HuH-7 (cell line): ENCODE results near the gene MRPL30.
A peak's percentile ranks its signal among the peaks of the same experiment; 100 is the strongest.
"Not testable (repeated sequence)": the region's sequence is repeated elsewhere in the genome, so short reads cannot be mapped to it uniquely, and the experiment has no call there.

Source experiments
- DNase-seq: peaks from one replicate; pipeline ENCODE4 v3.0.0; 2011; ENCODE audit warnings: low spot score

MRPL30 gene

DNA sequence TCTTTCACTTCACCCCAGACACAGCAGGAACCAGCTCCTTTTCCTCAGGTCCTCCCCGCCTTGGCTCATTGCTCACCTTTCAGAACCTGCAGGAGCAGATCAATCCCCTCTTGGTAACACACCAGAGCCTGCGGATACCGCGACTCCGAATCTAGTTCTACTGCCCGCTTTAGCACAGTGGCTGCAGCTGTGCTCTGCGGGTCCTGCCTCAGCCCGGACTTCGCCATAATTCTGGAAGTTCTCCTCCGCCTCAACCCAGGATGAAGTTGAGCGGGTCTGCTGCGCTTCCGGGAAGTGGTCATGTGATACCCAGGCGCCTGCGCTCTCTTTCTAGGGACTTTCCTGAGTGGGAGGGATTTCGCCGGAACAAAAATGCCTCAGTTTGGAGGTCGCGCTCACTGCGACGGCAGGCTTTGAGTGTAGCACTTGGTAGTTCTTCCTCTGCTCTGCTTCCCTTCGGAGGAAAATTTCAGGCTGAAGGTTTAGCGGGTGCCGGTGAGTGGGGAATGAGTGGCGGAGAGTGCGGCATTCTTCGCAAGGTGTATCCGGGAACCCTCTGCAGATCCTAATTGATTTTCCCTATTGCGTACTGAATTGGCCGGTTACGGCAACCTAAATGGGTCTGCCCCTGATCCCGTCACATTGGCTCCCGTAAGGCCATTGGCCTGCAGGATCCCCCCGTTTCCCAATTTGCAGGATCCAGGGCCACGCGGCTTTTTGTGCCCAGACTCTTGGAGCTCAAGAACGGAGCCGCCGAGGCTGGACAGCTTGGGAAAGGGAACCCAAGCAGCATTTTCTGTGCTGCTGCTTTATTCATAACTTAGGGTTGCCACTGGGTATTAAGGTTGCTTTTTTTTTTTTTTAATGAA lies at the start of gene MRPL30, which contains the start of gene MITD1:
Gene MRPL30 (plus strand): TSS at position 430 of the 869 bp plus-strand sequence. CDS start 5,020 bp downstream, outside the sequence.
Gene MITD1 (minus strand): TSS at position 304 of the 869 bp plus-strand sequence. CDS start 77 bp downstream, at position 227.
- DNase-seq, result peak; percentile 87

DNA sequence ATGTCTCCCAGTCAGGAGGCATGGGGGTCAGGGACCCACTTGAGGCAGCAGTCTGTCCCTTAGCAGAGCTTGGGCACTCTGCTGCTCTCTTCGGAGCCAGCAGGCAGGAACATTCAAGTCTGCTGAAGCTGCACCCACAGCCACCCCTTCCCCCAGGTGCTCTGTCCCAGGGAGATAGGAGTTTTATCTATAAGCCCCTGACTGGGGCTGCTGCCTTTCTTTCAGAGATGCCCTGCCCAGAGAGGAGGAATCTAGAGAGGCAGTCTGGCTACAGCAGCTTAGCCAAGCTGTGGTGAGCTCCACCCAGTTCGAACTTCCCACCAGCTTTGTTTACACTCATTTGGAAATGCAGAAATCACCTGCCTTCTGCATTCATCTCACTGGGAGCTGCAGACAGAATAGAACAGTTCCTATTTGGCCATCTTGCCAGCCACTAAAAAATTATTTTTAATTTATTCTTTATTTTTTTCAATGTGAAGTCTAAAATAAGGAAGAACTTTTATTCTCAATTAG lies 45.9 kb upstream of the MRPL30 start:
- DNase-seq, result not testable (repeated sequence)

DNA sequence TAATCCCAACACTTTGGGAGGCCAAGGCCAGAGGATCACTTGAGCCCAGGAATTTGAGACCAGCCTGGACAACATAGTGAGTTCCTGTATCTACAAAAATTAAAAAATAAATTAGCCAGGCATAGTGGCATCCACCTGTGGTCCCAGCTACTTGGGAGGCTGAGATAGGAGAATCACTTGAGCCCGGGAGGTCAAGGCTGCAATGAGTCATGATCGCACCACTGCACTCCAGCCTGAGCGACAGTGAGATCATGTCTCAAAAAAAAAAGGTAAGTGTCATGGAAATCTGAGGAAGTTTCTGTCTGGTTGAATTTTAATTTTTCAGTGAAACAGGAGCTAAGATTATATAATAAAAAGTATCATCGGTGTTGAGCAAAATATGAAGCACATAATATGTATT lies 42.0 kb upstream of the MRPL30 start:
- DNase-seq, result no peak

DNA sequence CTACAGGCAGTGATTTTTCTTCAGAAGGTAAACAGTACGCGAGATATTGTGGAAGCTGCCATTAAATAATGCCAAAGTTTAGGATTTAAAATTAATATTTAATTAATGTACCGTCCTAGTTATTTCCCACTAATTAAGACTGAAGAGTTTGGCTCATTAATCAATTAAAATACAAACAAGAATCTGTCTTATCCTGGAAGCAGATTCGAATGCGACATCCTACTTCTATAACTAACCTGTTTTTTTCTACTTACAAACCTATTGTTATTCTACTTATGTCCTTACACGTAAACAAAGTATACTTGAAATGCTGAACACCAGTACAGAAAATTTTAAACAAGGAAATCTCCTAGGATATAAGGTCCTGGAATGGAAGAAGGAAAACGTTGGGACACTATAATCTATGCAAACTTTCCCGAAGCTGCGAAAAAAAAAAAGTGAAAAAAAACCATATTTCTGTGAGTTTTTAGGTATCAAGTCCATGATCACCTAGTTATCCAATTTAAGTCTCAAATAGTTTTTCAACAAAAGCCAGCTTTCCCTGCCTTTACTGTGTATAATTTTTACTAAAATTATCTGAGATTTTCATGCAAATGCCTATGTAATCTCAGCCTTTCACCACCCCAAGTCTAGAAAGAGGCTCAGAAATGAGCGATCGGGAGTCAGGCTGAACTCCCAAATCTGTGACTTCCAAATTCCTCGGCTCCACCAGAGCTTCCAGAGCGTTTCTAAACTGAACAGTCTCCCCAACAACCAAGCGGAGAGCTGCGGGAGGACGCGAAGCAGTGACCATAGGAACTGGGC lies 40.7 kb upstream of the MRPL30 start:
- DNase-seq, result no peak

DNA sequence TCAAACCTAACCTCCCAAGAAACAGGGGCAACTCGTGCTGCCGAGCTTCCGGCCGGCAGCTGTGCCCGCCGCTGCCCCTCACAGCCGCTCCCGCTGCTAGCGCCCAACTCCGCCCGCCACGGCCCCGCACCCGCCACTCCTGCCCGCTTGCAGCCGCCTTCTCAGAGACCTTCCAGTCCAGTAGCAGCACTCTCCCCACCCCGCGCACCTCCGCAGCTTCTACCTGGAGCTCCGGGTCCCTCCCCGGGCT lies 40.2 kb upstream of the MRPL30 start:
- DNase-seq, result no peak

DNA sequence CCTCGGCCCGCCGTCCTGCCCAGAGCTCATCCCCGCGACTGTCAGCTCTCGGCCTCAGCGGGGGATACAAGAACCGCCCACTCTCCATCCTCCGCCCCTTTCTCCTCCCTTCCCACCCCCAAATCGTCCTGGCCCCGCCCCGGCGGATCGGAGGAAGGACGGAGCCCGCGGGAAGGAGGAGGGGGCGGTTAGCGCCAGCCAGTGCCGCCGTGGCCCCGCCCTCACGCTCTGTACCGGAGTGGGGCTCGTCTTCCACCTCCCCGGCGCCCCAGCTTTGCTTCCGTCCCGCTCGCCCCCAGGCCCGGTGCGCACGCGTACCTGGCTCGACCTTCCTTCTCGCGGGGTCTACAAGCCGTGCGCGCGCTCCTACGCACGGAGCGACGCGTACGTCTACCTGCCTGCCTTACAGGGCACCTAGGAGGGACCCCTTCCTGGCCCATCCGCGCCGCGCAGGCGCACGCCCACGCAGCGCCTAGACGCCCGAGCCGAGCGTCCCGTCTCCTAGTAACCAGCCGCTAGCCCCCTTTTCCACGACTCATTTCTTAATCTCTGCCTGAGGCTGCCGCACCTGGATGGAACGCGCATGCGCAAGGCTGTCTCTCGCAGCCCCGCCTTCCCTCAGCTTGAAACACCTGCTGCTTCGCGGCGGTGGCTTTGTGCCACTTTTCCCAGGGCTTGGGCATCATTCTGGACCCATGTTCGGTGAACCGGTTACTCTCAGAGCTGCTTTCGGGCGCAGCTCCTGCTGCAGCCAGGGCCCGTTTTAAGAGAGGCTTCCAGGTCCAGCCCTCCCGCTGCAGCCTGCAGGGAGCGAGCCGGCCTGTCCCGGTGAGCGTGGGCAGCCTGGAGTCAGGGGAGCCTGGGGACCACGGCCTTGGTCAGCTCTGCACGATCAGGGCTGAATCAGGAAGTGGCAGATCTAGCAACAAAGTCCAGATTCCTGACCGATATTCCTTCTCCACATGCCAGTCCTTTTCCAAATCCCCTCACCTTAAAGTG lies 39.6 kb upstream of the MRPL30 start, which contains the start of gene C2orf15:
Gene C2orf15 (plus strand): TSS at position 598 of the 999 bp plus-strand sequence. CDS start 8,852 bp downstream, outside the sequence.
- peak; percentile 96 for DNase-seq

DNA sequence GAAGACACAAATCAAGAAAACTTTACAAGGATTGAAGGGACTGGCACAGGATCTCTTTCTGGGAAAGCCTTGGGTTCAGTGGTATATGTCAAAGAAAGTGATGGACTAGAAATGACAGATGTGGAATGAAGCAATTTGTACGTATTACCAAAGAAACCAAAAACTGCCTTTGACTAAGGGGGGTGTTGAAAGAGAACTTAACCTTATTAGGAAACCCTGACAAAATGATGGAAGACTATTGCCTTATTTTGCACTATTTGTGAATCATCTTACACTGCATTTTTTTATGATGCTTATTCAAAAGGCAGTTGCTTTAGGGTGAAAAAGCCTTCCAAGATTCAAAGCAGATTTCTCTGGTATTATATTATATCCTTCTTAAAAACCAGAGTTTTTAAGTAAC lies 30.3 kb upstream of the MRPL30 start:
- DNase-seq, result no peak

DNA sequence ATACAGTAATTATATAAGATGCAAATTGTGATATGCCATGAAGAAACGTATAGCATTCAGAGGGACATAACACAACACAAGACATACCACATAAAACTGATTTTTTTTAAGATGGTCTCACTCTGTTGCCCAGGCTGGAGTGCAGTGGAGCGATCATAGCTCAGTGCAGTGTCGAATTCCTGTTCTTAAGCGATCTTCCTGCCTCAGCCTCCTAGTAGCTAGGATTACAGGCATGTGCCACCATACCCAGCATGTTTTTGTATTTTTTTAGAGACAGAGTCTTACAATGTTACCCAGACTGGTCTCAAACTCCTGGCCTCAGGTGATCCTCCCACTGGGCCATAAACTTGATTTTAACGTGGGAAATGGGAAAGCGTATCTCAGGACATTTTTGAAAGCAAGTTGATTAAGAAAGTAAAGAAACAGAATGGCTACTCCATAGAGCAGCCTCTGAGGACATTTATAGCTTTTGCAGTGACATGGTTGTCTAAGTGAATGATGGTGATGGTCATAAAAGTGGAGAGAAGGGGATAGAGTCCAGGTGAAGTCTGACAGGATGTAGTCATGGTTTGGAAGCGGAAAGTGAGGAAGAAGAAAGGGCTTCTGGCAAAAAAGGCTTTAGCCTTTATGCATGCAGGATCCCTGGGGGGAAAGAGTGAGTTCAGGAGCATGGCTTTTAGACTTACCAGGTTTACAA lies 28.6 kb upstream of the MRPL30 start:
- DNase-seq, result no peak

DNA sequence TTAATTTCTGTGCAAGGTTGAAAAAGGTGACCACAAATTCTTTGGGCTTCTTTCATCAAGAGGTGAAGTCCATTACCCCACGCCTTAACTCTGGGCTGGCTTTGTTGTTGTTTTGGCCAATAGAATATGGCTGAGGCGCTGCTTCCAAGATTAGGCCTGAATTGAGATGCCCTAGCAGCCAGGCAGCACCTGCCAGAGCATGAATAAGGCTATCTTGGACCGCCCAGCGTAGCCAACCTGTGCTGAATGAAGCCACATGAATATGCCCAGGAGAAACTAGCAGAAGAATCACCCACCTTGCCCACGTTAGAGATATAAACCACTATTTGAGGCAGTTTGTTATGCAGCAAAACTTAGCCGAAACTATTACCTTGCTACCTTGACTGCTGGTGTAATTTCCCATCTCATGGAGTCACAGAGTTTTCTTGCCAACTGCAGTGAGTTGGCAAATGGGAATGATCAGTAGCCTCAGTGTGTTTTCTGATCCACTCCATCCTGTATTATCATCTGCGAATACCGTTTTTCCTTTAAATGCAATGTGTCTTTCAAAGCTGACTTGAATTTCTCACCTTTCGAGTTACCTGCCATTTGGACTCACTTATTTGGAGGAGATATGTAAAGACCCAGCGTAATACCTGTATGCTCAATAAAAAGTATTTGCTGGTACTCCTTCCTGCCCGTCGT lies 26.9 kb upstream of the MRPL30 start:
- DNase-seq, result no peak

DNA sequence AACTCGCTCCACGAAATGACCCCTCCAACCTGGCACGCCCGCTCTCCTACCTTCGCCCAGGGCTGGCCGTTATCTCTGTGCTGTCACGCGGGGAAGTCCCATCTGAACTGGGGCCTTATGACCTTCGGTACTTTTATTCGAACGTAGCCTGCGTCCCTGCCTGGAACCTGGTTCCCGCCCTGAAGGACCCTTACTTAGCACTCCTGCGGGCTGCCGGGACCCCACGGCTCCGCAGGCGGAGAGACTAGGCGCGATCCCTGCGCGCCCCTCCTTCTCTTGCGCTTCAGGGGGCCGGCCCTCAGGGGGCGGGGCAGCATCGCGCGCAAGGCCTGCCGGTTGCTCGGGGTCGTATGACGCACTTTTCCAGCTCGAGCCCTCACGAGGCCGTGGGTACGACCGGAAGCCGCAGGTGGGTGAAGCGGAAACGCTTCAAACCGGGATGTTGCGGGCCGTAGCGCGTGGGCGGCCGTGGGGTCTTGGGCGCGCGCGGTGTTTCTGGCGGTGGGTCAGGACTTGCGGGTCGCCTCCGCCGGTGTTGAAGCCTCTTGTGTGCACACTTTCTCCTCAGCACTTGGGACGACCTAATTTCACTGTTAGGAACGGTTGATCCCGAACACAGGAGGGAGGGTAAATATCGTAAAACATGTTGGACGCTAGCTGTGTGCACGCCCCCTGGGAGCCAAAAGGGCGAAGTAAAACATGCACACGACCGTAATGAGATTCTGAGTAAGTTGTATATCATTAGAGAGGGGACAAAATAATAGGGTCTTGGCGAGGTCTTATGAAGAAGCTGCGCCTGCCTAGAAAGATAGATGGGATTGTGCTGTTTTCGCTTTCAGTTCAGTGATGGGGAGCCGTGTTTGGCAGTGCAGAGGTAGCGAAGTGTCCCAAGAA lies 26.1 kb upstream of the MRPL30 start, which contains the start of the genes LIPT1 and TSGA10:
Gene LIPT1 (plus strand): TSS at position 325 of the 894 bp plus-strand sequence. CDS start 6,991 bp downstream, outside the sequence.
Gene TSGA10 (minus strand): TSS at position 300 of the 894 bp plus-strand sequence. CDS start 45,503 bp downstream, outside the sequence.
- peak; percentile 99 for DNase-seq

DNA sequence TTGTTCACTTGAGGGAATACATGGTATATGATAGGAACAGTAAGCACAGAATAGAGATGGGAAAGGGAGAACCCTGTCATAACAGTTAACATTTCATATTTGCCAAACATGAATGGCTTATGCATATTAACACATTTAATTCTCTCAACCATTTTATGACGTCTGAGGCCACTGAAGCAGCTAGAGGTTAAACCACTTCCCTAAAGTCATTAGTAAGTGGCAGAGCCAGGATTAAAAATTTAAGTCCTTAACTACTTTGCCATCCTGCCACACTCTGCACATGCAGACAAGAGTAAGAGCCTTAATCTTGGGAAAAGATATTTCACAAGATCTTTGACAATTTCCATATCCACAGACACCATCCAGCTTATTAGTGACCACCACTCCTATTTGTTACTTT lies 24.1 kb upstream of the MRPL30 start:
- no peak for DNase-seq

DNA sequence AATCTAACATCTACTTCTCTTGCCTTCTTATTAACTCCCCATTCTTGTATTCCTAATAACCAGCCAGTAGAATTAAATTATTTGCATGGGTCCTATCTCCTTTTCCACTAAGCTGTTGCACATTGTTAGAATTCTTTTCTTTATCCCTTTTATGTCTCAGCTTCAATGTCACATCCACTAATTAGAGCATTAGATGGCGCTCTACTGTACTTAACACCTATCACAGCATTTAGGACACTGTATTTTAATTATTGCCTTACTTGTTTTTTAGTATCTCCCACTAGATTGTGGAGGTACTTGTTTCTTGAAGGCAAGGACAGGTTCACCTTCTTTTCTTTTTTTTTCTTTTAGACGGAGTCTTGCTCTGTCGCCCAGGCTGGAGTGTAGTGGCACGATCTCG lies 22.4 kb upstream of the MRPL30 start:
- no peak for DNase-seq

DNA sequence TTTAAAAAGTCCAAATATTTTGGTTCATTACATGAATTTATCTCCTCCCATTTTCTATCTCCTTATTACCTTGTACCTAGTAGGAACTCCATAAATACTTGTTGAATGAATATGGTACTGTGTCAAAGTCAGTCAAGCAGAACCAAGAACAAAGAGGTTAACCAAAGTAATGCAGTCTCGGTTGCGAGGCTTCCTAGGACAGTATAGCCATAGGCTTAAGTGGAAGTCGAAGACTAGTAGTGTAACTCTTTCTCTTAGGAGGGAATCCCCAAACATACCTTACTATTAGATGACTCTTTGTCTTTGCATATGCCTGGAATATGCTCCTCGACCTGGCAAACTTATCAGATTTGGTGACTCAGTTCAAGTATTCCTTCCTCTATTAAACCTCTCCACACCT lies 21.4 kb upstream of the MRPL30 start:
- DNase-seq, result no peak

DNA sequence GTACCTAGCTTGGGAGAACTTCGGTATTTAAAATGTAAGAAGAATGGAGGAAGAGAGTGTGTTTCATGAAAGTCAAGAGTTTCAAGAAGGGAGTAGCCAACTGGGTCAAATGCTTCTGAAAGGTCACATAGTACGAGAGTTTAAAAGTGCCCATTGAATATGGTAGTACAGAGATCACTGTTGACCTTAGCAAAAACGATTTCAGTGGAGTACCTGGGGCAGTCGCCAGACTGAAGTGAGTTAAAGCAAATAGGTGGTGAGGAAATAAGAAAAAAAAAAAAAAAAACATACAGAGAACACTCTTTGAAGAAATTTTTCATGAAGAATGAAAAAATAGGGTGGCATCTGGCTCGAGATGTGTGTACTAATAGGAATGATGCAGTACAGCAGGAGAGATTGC lies 14.8 kb upstream of the MRPL30 start:
- DNase-seq, result no peak

DNA sequence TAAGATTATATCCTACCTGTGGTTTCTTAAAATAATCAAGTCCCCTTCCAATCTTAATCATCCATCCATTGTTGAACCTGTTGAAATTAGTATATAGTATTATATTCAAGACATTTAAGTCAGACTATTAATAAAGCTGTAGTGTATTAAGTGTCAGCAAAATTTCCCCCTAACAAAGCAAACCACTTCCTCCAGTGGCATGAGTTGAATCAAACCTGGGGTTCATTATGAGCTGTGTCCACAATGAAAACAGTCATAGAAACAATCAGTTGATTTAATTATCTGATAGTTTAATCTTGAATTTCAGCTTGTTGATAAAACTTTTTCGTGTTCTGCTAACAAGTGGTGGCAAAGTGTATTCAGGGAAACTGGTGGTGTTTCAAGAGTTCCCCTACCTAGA lies 11.4 kb upstream of the MRPL30 start:
- no peak for DNase-seq

DNA sequence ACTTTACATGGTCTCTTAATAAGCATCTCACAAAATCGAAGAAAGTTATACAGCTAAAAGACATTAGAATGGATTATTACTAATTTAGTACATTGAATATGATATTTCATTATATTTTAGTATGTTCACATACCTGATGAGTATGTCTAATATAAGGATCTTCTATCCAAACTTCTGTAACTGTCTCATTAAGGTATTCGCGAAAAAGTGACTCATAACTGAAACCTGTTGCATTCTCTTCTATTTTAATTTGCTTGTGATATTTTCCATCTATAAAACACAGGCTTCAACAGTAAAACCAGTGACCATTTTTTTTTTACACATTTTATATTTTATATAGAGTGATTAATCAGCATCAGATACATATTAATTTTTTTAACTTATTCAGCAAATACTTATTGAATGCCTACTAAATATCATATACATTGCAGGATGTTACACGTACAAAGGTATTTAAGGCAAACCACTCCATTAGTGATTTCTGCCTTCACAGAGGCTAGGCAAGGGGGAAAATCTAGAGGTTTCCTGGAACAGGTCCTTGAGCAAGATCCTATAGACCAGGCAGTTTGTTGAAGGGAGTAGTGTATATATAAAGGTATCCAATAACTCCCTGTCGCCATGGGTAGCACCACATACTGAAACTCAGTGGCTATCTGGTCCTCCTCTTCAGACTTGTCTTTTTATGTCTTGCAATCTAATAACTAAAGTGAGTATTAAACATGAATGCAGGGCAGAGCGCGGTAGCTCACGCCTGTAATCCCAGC lies 9.4 kb upstream of the MRPL30 start:
- no peak for DNase-seq

DNA sequence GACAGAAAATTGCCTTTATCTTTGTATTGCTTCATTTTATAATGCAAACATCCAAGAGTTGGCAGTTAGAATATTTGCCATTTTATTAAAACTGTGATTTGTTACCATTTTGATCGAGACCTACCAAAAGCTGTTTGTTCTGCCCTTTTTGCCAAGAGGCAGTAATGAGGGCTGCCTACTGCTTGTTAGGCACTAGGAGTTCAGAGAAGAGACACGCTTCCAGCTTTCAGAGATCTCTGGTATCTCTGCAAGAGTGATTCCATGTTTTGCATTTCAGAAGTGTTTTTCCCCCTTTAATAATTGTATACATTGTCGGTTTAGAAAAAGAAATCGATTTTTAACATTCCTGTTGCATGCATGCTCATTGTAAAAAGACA lies 628 bp downstream of the MRPL30 start:
- no peak for DNase-seq

DNA sequence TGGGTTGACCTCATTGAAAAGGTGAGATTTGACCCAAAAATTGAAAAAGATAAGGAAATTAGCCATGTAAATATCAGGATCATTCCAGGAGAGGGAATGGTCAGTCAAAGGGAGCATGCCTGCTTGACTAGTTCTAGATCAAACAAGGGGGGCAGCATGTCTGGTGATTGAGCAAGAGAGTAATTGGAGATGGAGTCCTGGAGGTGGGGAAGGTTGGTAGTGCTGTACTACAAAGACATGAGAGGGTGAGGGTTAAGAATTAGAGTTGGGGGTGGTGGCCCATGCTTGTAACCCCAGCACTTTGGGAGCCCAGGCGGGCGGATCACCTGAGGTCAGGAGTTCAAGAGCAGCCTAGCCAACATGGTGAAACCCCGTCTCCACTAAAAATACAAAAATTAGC lies 2.0 kb downstream of the MRPL30 start:
- peak; percentile 68 for DNase-seq
